Brain microvascular endothelial cell (primary cell): ENCODE results near the gene NACA2.
"Not testable (repeated sequence)": the region's sequence is repeated elsewhere in the genome, so short reads cannot be mapped to it uniquely, and the experiment has no call there.

ENCODE experiments used
- DNase-seq: peaks from one replicate; pipeline ENCODE4 v3.0.0-alpha.2; 2020
- H3K27ac ChIP-seq: fragments of 250-450 bp; sonication (Bioruptor Pico); 2 replicates; pipeline ENCODE4 v1.5.1; 2020; ENCODE audit warnings: mild to moderate bottlenecking, moderate library complexity
- H3K27me3 ChIP-seq: fragments of 250-450 bp; sonication (Bioruptor Pico); replicated peaks from 2 replicates; pipeline ENCODE4 v1.5.1; 2020; ENCODE audit warnings: mild to moderate bottlenecking
- H3K36me3 ChIP-seq: fragments of 250-450 bp; sonication (Bioruptor Pico); replicated peaks from 2 replicates; pipeline ENCODE4 v1.5.1; 2020; ENCODE audit warnings: mild to moderate bottlenecking
- H3K4me3 ChIP-seq: 2 replicates; pipeline ENCODE4 v1.5.1; 2011; ENCODE audit warnings: low read depth, mild to moderate bottlenecking, control low read depth, low read length, moderate library complexity
- in situ Hi-C: cut with HindIII; loops from 2 replicates; pipeline ENCODE4 v1.10.0; 2017; ENCODE audit warnings: low sequenced_read_pairs, low pct_ligation_motif_present
- TF ChIP-seq, protein P1 (sequence below): IDR thresholded peaks from 2 replicates; pipeline ENCODE4 v1.5.1; 2011; ENCODE audit warnings: low read depth, mild to moderate bottlenecking, moderate library complexity, low read length, control low read depth, inconsistent platforms; ENCODE audit errors: missing control alignments

NACA2 gene

DNA sequence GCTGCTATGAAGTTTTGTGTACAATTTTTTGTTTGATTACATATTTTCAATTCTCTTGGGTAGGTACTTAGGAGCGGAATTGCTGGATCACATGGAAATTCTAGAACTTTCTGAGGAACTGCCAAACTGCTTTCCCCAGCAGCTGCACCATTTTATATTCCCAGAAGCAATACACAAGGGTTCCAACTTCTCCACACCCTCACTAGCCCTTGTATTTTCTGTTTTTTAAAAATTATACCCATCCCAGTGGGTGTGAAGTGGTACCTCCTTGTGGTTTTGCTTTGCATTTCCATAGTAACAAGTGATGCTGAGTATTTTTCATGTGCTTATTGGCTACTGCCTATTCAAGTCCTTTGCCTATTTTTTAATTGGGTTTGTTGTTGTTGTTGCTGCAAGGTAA lies 20.9 kb downstream of the NACA2 start:
- TF ChIP-seq, protein P1, sequence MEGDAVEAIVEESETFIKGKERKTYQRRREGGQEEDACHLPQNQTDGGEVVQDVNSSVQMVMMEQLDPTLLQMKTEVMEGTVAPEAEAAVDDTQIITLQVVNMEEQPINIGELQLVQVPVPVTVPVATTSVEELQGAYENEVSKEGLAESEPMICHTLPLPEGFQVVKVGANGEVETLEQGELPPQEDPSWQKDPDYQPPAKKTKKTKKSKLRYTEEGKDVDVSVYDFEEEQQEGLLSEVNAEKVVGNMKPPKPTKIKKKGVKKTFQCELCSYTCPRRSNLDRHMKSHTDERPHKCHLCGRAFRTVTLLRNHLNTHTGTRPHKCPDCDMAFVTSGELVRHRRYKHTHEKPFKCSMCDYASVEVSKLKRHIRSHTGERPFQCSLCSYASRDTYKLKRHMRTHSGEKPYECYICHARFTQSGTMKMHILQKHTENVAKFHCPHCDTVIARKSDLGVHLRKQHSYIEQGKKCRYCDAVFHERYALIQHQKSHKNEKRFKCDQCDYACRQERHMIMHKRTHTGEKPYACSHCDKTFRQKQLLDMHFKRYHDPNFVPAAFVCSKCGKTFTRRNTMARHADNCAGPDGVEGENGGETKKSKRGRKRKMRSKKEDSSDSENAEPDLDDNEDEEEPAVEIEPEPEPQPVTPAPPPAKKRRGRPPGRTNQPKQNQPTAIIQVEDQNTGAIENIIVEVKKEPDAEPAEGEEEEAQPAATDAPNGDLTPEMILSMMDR = no peak
- Histone ChIP-seq H3K36me3 (no peaks in the 10 kb centered on the region), H3K4me3 (no peak overlapping the region), H3K27me3 (no peaks in the 10 kb centered on the region), H3K27ac (no peak overlapping the region)
- in situ Hi-C loops = no loop called here
- DNase-seq = no peak

DNA sequence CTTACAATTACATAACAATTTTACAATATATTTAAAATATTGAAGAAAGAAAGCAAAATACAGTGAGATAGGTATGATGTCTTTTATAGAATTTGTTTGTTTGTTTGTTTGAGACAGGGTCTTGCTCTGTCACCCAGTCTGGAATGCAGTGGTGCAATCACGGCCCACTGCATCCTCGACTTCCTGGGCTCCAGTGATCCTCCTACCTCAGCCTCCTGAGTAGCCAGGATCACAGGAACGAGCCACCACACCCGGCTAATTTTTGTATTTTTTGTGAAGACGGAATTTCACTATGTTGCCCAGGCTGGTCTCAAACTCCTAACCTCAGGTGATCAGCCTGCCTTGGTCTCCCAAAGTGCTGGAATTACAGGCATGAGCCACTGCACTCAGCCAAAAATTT lies 21.5 kb downstream of the NACA2 start:
- DNase-seq, H3K27ac ChIP-seq, in situ Hi-C loops: not testable (repeated sequence)

DNA sequence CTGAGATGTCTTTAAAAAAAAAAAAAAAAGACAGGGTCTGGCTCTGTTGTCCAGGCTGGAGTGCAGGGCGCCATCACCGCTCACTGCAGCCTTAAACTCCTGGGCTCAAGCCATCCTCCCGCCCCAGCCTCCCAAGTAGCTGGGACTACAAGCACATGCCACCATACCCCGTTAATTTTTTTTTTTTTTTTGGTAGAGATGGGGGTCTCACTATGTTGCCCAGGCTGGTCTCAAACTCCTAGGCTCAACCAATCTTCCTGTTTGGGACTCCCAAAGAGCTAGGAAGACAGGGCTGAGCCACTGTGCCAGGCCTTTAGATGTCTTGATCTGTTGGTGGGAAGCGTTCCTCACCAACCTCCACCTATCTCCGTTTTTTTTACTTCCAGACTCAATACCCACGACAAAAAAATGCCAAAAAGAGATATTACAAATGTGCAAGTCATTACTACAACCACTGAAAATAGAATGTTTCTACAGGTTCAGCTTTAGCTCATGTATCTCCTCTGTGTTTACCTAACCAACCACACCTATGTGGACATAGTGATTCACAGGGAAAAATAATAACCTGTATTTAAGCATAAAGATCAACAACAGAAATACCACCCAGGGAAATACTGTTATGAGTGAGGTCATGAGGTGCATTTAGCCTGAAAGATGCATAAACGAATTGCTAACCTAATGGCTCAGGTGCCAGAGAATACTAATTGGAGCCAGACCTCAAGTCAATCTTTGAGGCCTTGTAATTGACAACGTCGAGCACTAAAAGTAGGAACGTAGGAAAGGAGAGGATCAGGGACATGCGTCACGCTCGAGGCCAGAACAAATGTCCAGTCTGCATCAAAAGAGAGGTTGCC lies 22.6 kb downstream of the NACA2 start:
- Histone ChIP-seq H3K27ac (no peak overlapping the region), H3K4me3 (no peak overlapping the region), H3K27me3 (no peaks in the 10 kb centered on the region), H3K36me3 (no peaks in the 10 kb centered on the region)
- DNase-seq = no peak
- TF ChIP-seq, protein P1 = no peak
- in situ Hi-C loops = no loop called here

More for the DNA sequence above, 21.5 kb downstream of the NACA2 start:
- not testable (repeated sequence) for H3K36me3 ChIP-seq, H3K4me3 ChIP-seq, H3K27me3 ChIP-seq

DNA sequence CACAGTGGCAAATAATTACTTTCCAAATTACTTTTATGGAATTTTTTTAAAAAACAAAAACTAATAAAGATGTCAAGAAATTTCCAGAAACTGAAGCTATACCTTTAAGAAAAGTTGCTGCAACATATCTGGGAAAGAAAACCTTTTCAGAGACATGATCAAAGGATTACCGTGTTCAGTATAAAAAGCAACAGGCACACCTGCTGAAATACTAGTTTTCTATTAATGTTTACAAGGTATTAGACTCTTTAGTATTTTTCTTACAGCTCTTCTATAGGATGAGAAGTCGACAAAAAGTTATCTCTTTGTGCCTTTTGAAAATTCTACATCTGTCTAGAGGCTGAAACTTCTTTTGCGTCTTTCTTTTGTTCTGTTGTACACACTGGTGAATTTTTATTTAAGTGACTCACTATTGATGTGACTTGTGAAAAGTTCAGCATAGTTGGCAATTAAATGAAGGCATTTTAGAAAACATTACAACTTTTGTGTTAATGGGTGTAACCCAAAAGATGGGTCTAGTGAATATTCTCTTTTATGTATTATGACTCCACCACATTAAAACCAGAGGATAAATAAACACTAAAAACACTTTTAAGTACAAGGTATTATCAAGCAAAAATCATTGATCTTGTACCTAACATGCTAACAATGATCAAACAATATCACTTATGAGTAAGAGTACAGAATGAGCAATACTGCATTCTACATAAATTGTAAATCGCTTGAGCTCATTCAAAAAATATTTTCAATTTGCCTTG lies 23.8 kb downstream of the NACA2 start:
- no peak overlapping the region for H3K27ac ChIP-seq
- H3K4me3 ChIP-seq = no peak overlapping the region
- no peaks in the 10 kb centered on the region for H3K27me3 ChIP-seq
- no peaks in the 10 kb centered on the region for H3K36me3 ChIP-seq
- TF ChIP-seq, protein P1 = no peak
- in situ Hi-C loops = no loop called here
- DNase-seq = no peak

DNA sequence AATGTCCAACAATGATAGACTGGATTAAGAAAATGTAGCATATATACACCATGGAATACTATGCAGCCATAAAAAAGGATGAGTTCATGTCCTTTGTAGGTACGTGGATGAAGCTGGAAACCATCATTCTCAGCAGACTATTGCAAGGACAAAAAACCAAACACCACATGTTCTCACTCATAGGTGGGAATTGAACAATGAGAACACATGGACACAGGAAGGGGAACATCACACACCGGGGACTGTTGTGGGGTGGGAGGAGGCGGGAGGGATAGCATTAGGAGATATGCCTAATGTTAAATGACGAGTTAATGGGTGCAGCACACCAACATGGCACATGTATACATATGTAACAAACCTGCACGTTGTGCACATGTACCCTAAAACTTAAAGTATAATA lies 24.6 kb downstream of the NACA2 start:
- in situ Hi-C loops, H3K4me3 ChIP-seq, DNase-seq, H3K36me3 ChIP-seq, H3K27ac ChIP-seq, H3K27me3 ChIP-seq: not testable (repeated sequence)

DNA sequence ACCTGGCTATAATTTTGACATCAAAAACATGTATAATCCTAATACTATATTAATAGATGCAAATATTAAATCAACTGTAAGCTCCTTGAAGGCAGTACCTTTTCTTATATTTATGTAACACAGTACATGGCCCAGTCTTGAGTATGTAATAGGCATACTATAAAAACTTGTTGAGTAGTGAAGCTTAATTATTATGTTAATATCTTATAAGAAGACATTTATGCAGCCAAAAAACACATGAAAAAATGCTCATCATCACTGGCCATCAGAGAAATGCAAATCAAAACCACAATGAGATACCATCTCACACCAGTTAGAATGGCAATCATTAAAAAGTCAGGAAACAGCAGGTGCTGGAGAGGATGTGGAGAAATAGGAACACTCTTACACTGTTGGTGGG lies 25.2 kb downstream of the NACA2 start:
- H3K4me3 ChIP-seq, H3K27me3 ChIP-seq, in situ Hi-C loops, H3K36me3 ChIP-seq, H3K27ac ChIP-seq, DNase-seq: not testable (repeated sequence)

DNA sequence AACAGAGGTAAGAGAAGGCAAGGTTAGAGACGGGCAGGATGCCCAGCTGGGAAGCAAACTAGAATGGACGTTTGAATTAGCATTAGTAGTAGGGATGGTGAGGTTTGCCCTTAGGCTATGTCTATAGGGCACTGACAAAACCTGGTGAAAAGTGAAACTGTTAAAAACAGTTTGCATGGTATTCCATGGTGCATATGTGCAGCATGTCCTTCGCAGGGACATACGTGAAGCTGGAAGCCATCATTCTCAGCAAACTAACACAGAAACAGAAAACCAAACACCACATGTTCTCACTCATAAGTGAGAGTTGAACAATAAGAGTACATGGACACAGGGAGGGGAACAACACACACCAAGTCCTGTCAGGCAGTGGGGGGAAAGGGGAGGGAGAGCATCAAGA lies 25.8 kb downstream of the NACA2 start:
- DNase-seq = no peak
- TF ChIP-seq, protein P1 = no peak
- in situ Hi-C loops = no loop called here
- Histone ChIP-seq H3K27ac (no peak overlapping the region), H3K27me3 (no peaks in the 10 kb centered on the region), H3K36me3 (no peaks in the 10 kb centered on the region), H3K4me3 (no peak overlapping the region)
